ENCODE results near the gene CARD18. TPM values are rescaled to one million over a fixed set of nuclear protein-coding genes. Genes with fewer than 3 reads are reported as not detected.

The CARD18 gene
- total RNA-seq, 3 donors from 2014 or later, result not detected

DNA sequence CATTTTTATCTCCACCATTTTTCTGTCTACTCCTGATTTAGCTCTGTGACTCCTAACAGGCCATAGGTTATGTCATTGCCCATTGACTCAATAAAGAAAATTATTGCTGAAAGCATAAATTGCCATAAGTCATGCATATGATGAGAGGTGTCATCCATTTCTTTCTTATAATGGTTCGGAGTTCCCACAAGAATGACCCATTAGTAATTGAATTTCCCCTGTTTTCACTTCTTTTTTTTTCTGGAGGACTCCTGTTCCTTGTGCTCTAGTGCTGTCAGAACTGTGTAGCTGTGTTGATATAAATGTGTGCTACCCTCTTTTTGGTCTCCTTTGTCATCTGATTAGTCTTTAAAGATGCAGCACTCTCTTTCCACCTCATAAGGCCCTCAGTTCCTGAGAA is 22.9 kb upstream of the CARD18 start:
- DNase-seq (ENCODE audit: low spot score in 2 of 2), result no peak
- Histone ChIP-seq H3K36me3 (no peaks in the 10 kb centered on the region), H3K4me3 (no peak overlapping the region), H3K9me3 (no peaks in the 10 kb centered on the region), H3K4me1 (no peaks in the 10 kb centered on the region), H3K27me3 (no peaks in the 10 kb centered on the region), H3K27ac (no peak overlapping the region)
- intact Hi-C loops (cut with DNase I; ENCODE audit: low total_unique reads), result no loop called here
- TF ChIP-seq POLR2A (IDR thresholded peaks at IDR 0.05), result no peak
- TF ChIP-seq POLR2AphosphoS5 (IDR thresholded peaks at IDR 0.05), result no peak
- no peak for TF ChIP-seq CTCF (IDR thresholded peaks at IDR 0.05)

DNA sequence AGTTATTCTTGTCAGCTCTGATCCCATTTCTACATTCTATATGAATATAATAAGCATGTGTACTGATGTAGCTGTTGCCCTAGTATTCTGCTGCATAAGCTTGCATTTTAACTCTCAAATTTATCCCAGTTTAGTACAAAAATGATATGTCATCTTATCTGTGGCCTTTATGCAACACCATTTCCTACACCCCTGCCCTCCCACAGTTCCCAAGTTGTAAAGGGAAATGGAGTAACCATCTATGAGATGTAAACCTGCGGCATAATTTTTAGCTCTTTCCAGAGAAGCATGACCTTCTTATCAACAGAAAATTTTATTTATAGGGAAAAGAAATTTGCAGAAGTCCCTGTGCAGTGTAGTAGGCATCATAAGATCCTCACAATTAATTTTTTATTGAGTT is 18.9 kb upstream of the CARD18 start:
- intact Hi-C loops (cut with DNase I; ENCODE audit: low total_unique reads), result no loop called here
- Histone ChIP-seq H3K27ac (no peak overlapping the region), H3K27me3 (no peaks in the 10 kb centered on the region), H3K4me3 (no peak overlapping the region), H3K4me1 (peaks cover 0 to 4% of the 10 kb centered on the region in 2 donors), H3K36me3 (no peaks in the 10 kb centered on the region), H3K9me3 (no peaks in the 10 kb centered on the region)
- TF ChIP-seq POLR2AphosphoS5 (IDR thresholded peaks at IDR 0.05) (no peak), CTCF (IDR thresholded peaks at IDR 0.05) (no peak), POLR2A (IDR thresholded peaks at IDR 0.05) (no peak)
- no peak for DNase-seq (ENCODE audit: low spot score in 2 of 2)

DNA sequence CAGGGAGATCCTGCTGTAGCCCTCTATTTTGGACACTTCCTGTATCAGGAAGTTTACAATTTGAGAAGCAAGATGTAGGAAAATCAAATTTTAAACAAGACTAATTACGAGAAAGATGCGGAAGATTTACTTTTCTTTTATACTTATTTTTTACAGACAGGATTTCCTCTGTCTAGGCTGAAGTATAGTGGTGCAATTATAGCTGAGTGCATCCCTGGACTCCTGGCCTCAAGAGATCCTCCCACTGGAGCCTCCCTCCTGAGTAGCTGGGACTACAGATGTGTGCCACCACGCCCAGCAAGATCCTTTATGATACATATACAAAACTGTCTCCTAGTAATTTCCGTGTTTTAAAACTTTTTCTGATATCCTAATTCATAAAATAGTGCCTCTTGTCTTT is 17.2 kb upstream of the CARD18 start:
- no peak overlapping the region for H3K4me3 ChIP-seq
- H3K27ac ChIP-seq, result no peak overlapping the region
- TF ChIP-seq CTCF (IDR thresholded peaks at IDR 0.05) (no peak), POLR2AphosphoS5 (IDR thresholded peaks at IDR 0.05) (no peak), POLR2A (IDR thresholded peaks at IDR 0.05) (no peak)
- peaks cover 0 to 4% of the 10 kb centered on the region in 2 donors for H3K4me1 ChIP-seq
- intact Hi-C loops (cut with DNase I; ENCODE audit: low total_unique reads), result no loop called here
- no peak for DNase-seq (ENCODE audit: low spot score in 2 of 2)
- H3K9me3 ChIP-seq, result no peaks in the 10 kb centered on the region
- H3K27me3 ChIP-seq, result no peaks in the 10 kb centered on the region
- H3K36me3 ChIP-seq, result no peaks in the 10 kb centered on the region

GRCh38 chr11:105156231-105156630 is 16.7 kb upstream of the CARD18 start:
- no peaks in the 10 kb centered on the region for H3K27me3 ChIP-seq
- no peaks in the 10 kb centered on the region for H3K36me3 ChIP-seq
- H3K4me1 ChIP-seq, result peaks cover 0 to 4% of the 10 kb centered on the region in 2 donors
- no peak overlapping the region for H3K4me3 ChIP-seq
- H3K9me3 ChIP-seq, result no peaks in the 10 kb centered on the region
- intact Hi-C loops (cut with DNase I; ENCODE audit: low total_unique reads), result no loop called here
- DNase-seq (ENCODE audit: low spot score in 2 of 2), result peak in 1 of 2 donors; percentile 63
- TF ChIP-seq POLR2A (IDR thresholded peaks at IDR 0.05) (no peak), POLR2AphosphoS5 (IDR thresholded peaks at IDR 0.05) (no peak), CTCF (IDR thresholded peaks at IDR 0.05) (no peak)
- peak overlapping the region; percentile 64 for H3K27ac ChIP-seq

DNA sequence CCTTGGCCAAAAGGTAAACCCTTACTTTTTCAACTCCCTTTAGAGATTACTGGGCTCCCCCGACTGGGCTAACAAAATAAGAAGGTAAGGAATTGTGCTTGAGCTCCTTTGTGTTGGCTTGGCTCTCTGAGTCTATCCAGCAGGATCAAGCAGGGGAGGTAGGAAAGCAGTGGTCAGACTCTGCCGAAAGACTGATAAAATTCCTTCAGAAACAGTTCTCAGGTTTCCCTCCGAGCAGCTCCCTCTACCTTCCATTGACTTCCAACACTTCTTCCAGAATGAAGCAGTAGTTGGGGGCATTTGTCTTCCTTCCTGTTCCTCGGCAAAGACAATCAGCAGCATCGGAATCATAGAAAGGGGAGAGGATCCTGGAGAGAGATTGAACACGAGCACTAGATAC is 16.1 kb upstream of the CARD18 start:
- H3K9me3 ChIP-seq, result no peaks in the 10 kb centered on the region
- TF ChIP-seq POLR2A (IDR thresholded peaks at IDR 0.05) (no peak), CTCF (IDR thresholded peaks at IDR 0.05) (no peak), POLR2AphosphoS5 (IDR thresholded peaks at IDR 0.05) (no peak)
- no peaks in the 10 kb centered on the region for H3K36me3 ChIP-seq
- intact Hi-C loops (cut with DNase I; ENCODE audit: low total_unique reads), result no loop called here
- no peaks in the 10 kb centered on the region for H3K27me3 ChIP-seq
- H3K4me1 ChIP-seq, result peaks cover 0 to 4% of the 10 kb centered on the region in 2 donors
- H3K4me3 ChIP-seq, result no peak overlapping the region
- peak overlapping the region; percentile 64 for H3K27ac ChIP-seq
- no peak for DNase-seq (ENCODE audit: low spot score in 2 of 2)
